SK-N-SH (cell line): ENCODE results near the gene DLGAP5. TPM values are rescaled to one million over a fixed set of nuclear protein-coding genes. Genes with fewer than 3 reads are reported as not detected.

Source experiments
- CTCF ChIA-PET: fragments of 300-600, 350-600 bp; formaldehyde crosslinking; extraction: SDS; loops from one replicate; lab custom pipeline; 2021; lab: Yijun Ruan, JAX
- POLR2A ChIA-PET: fragments of 350-600 bp; sonication (Branson Sonifier 250); formaldehyde crosslinking; extraction: SDS; loops from one replicate; lab custom pipeline; 2020; ENCODE audit warnings: antibody characterized with exemption, inconsistent platforms; lab: Yijun Ruan, JAX
- DNase-seq: peaks from one replicate; pipeline ENCODE4 v3.0.0; 2012
- H2AFZ ChIP-seq: fragments of 200-600 bp; sonication (generic); 2 replicates; pipeline ENCODE4 v1.8.1; 2016; ENCODE audit warnings: antibody characterized with exemption, mild to moderate bottlenecking, low read depth
- H3F3A ChIP-seq: fragments of 200-600 bp; sonication (generic); replicated peaks from 2 replicates; pipeline ENCODE3; 2016; ENCODE audit warnings: antibody characterized with exemption, mild to moderate bottlenecking; ENCODE audit not compliant: insufficient read depth
- H3K27ac ChIP-seq, 2 experiments: fragments of 200-500 bp in 1 of 2; fragments of 200-600 bp in 1 of 2; sonication (Bioruptor generic) in 1 of 2; sonication (generic), shearing (Covaris generic) in 1 of 2; 2 replicates each; pipeline versions ENCODE4 v1.5.1 to v1.6.1; 2014 to 2016; ENCODE audit warnings: low read depth in 2 of 2, inconsistent platforms in 1 of 2, low read length in 1 of 2, mild to moderate bottlenecking in 1 of 2, mixed read lengths in 1 of 2
- H3K27me3 ChIP-seq: fragments of 200-600 bp; sonication (generic), shearing (Covaris generic); 2 replicates; pipeline ENCODE4 v1.6.1; 2016; ENCODE audit warnings: mixed run types; ENCODE audit not compliant: insufficient read depth
- H3K36me3 ChIP-seq, 2 experiments: fragments of 200-500 bp in 1 of 2; fragments of 200-600 bp in 1 of 2; sonication (Bioruptor generic) in 1 of 2; sonication (generic) in 1 of 2; replicated peaks in 1 of 2; 2 replicates each; pipeline versions ENCODE3 to v1.5.1; 2014 to 2016; ENCODE audit warnings: low read length in 1 of 2, mild to moderate bottlenecking in 1 of 2; ENCODE audit not compliant: insufficient read depth in 2 of 2, control insufficient read depth in 1 of 2
- H3K4me1 ChIP-seq, 2 experiments: fragments of 200-500 bp in 1 of 2; fragments of 200-600 bp in 1 of 2; sonication (Bioruptor generic) in 1 of 2; sonication (generic), shearing (Covaris generic) in 1 of 2; 2 replicates each; pipeline versions ENCODE4 v1.5.1 to v1.6.1; 2014 to 2016; ENCODE audit warnings: low read depth in 1 of 2, low read length in 1 of 2, mixed run types in 1 of 2; ENCODE audit not compliant: insufficient read depth in 2 of 2, control insufficient read depth in 1 of 2
- H3K4me2 ChIP-seq: fragments of 200-600 bp; sonication (generic), shearing (Covaris generic); 2 replicates; pipeline ENCODE4 v1.6.1; 2017; ENCODE audit warnings: mixed run types
- H3K4me3 ChIP-seq, 2 experiments: fragments of 200-500 bp in 1 of 2; fragments of 200-600 bp in 1 of 2; sonication (Bioruptor generic) in 1 of 2; sonication (generic), shearing (Covaris generic) in 1 of 2; 2 replicates each; pipeline versions ENCODE4 v1.5.1 to v1.8.1; 2014 to 2016; ENCODE audit warnings: low read depth in 2 of 2, inconsistent platforms in 1 of 2, low read length in 1 of 2, mild to moderate bottlenecking in 1 of 2, mixed read lengths in 1 of 2, moderate library complexity in 1 of 2
- H3K79me2 ChIP-seq: fragments of 200-600 bp; sonication (generic); 2 replicates; pipeline ENCODE4 v1.8.1; 2017; ENCODE audit warnings: mild to moderate bottlenecking; ENCODE audit not compliant: insufficient read depth
- H3K9ac ChIP-seq: fragments of 200-600 bp; sonication (generic); 2 replicates; pipeline ENCODE4 v1.6.1; 2017; ENCODE audit warnings: mixed run types
- H3K9me2 ChIP-seq: fragments of 200-600 bp; sonication (generic); 2 replicates; pipeline ENCODE4 v1.6.1; 2017; ENCODE audit warnings: mixed run types
- H3K9me3 ChIP-seq: fragments of 200-600 bp; sonication (generic); 2 replicates; pipeline ENCODE4 v1.6.1; 2017; ENCODE audit warnings: mixed run types, mild to moderate bottlenecking, moderate library complexity
- H4K20me1 ChIP-seq: fragments of 200-600 bp; sonication (generic); 2 replicates; pipeline ENCODE4 v1.6.1; 2017; ENCODE audit warnings: mild to moderate bottlenecking, mixed run types; ENCODE audit not compliant: insufficient read depth
- CHD2 ChIP-seq: fragments of 150-350 bp; IDR thresholded peaks from 2 replicates; pipeline ENCODE4 v1.6.1; 2018; ENCODE audit warnings: low read length; ENCODE audit not compliant: partially characterized antibody
- EP300 ChIP-seq, 2 experiments: IDR thresholded peaks; 2 replicates each; pipeline versions ENCODE4 v1.4.0 to v1.6.1; 2012; ENCODE audit warnings: borderline replicate concordance in 1 of 2, low read depth in 1 of 2, low read length in 1 of 2
- FOSL2 ChIP-seq: IDR thresholded peaks from 2 replicates; pipeline ENCODE4 v1.4.0; 2012; ENCODE audit warnings: low read depth, mild to moderate bottlenecking, moderate library complexity, borderline replicate concordance
- FOXM1 ChIP-seq: IDR thresholded peaks from 2 replicates; pipeline ENCODE4 v1.4.0; 2012; ENCODE audit warnings: low read depth, mild to moderate bottlenecking
- JUND ChIP-seq: IDR thresholded peaks from 2 replicates; pipeline ENCODE4 v1.4.0; 2012
- MAX ChIP-seq: IDR thresholded peaks from 2 replicates; pipeline ENCODE4 v1.4.0; 2012; ENCODE audit warnings: low read depth
- NFIC ChIP-seq: IDR thresholded peaks from 2 replicates; pipeline ENCODE4 v1.4.0; 2012; ENCODE audit warnings: borderline replicate concordance
- PBX3 ChIP-seq: IDR thresholded peaks from 2 replicates; pipeline ENCODE4; 2012
- POLR2AphosphoS5 ChIP-seq: IDR thresholded peaks from 2 replicates; pipeline ENCODE4 v1.6.1; 2012; ENCODE audit warnings: low read depth, low read length
- REST ChIP-seq: IDR thresholded peaks from 2 replicates; pipeline ENCODE4 v1.6.1; 2012; ENCODE audit warnings: mild to moderate bottlenecking, low read depth, low read length, moderate library complexity
- RXRA ChIP-seq: IDR thresholded peaks from 2 replicates; pipeline ENCODE4 v1.4.0; 2012; ENCODE audit warnings: low read depth, mild to moderate bottlenecking, borderline replicate concordance
- TAF1 ChIP-seq: IDR thresholded peaks from 2 replicates; pipeline ENCODE4 v1.6.1; 2012; ENCODE audit warnings: low read depth, mild to moderate bottlenecking, low read length, moderate library complexity, borderline replicate concordance
- TCF12 ChIP-seq: IDR thresholded peaks from 2 replicates; pipeline ENCODE4 v1.4.0; 2012
- TEAD4 ChIP-seq: IDR thresholded peaks from 2 replicates; pipeline ENCODE4 v1.4.0; 2012; ENCODE audit warnings: mild to moderate bottlenecking, borderline replicate concordance; ENCODE audit not compliant: insufficient read depth
- ZBTB33 ChIP-seq: IDR thresholded peaks from 2 replicates; pipeline ENCODE4 v1.4.0; 2012; ENCODE audit warnings: low read depth, borderline replicate concordance
- WGBS: methylation state at CpG from one replicate; pipeline ENCODE4 v1.1.6; 2017; ENCODE audit warnings: low lambda C conversion rate; 5-methylcytosine and 5-hydroxymethylcytosine counted together
- polyA plus RNA-seq, 3 experiments: library from polyadenylated mRNA; depleted of rRNA; stranded (reverse); fragments of >200 nt; gene quantifications; 2 replicates each; pipeline ENCODE4 v1.2.3, GENCODE V29; 2012

The DLGAP5 gene
- polyA plus RNA-seq, 1 of the 3 experiments (the other 2 are of a cell fraction): 6.4 TPM

GRCh38 chr14:55103005-55103640 is 88.3 kb downstream of the DLGAP5 start:
- H3K9me2 ChIP-seq: no peaks in the 10 kb centered on the region
- H2AFZ ChIP-seq: peak overlapping the region; percentile 77
- TF ChIP-seq EP300 (IDR thresholded peaks at IDR 0.05; ENCODE audit: borderline replicate concordance in 1 of 2, low read depth in 1 of 2, low read length in 1 of 2) (no peak), NFIC (peak; percentile 27; the same call in 1 of the 2 replicates), PBX3 (peak; percentile 65), POLR2AphosphoS5 (0 out of 2 replicates have a peak, but pooled peaks have one; percentile 34), FOXM1 (peak; percentile 26; the same call in 1 of the 2 replicates), JUND (peak; percentile 65; the same call in 1 of the 2 replicates), RXRA (peak; percentile 32; the same call in 1 of the 2 replicates), TEAD4 (peak; percentile 8; the same call in 1 of the 2 replicates), REST (no peak), CHD2 (no peak), MAX (peak; percentile 52; the same call in 1 of the 2 replicates), TAF1 (no peak), ZBTB33 (no peak), FOSL2 (peak; percentile 78), TCF12 (peak; percentile 82)
- H3K27ac ChIP-seq: peak overlapping the region; percentile 87 to 89
- DNase-seq: no peak
- 68% methylated on average over 12 of the region's 13 CpGs for WGBS
- H3K36me3 ChIP-seq: no peaks in the 10 kb centered on the region
- no peaks in the 10 kb centered on the region for H3K9me3 ChIP-seq
- no peak overlapping the region for H3K4me3 ChIP-seq
- no peaks in the 10 kb centered on the region for H3K27me3 ChIP-seq
- no peaks in the 10 kb centered on the region for H4K20me1 ChIP-seq
- H3K9ac ChIP-seq: peak overlapping the region; percentile 25; the same call in 1 of the 2 replicates
- peak overlapping the region; percentile 27; the same call in 1 of the 2 replicates for H3K4me2 ChIP-seq
- ChIA-PET CTCF (interaction anchor here (0.8 to 2.9 kb wide), 8 partner anchors 10 to 58 kb away, joined by 3 to 13 read pairs (median 4); partner anchors contain the start of genes LGALS3 and MAPK1IP1L), POLR2A (interaction anchor here (1.1 to 1.2 kb wide), 3 partner anchors 10 to 32 kb away, joined by 4 to 8 read pairs (median 4); no protein-coding TSS in a partner anchor)
- no peaks in the 10 kb centered on the region for H3K79me2 ChIP-seq
- peaks cover 26% of the 10 kb centered on the region for H3F3A ChIP-seq
- peaks cover 18 to 31% of the 10 kb centered on the region in 2 experiments for H3K4me1 ChIP-seq
